HG03280 (cell line): ENCODE measurements around the gene CHTF18.
"Not testable (repeated sequence)": the region's sequence is repeated elsewhere in the genome, so short reads cannot be mapped to it uniquely, and the experiment has no call there.

ENCODE experiments used
- ATAC-seq: cut with Tn5 transposase; IDR thresholded peaks from one replicate; pipeline ENCODE4 v1.9.1; 2021; ENCODE audit warnings: mild to moderate bottlenecking, moderate library complexity; ENCODE audit not compliant: unreplicated experiment

The CHTF18 gene

DNA sequence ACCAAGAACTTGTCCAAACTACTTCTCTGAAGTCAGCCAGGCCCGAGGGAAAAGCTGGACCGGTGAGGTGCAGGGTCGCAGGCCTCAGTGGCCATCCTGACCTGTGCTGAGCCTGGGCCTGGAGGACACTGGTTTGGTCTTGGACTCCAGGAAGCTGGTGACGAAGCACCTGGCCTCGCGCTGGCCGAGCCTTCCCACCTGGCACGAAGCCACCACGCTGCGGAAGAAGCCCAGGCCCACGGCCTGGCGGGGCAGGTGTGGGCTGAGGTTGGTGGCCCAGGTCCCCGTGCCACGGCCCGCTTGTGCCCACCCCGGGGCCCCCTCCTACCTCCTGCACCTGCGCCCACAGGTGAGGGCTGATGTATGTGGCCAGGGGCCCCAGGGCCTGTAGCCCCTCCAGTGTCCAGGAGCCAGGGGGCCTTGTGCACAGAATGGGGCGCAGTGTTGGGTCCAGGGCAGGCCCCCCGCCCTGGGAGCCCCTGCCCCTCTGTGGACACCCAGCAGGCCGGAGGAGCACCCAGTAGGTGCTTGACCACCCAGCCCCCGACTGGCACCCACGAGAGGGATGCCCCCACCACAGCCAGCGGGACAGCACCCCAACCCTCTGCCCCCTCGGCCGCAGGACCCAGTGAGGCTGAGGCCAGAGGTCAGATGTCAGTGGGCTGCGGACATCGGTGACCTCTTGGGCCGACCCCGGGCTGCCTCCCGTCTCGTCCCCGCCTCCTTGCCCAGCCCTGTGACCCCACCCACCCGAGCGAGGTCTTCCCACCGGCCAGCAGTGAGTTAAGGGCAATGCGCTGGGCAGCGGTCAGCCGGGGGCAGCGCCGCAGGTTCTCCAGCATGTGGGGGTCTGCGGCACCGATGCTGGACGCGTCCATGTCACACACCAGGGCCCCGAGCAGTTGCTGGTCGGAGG, 14.1 kb upstream of the CHTF18 start:
- no peak for ATAC-seq

DNA sequence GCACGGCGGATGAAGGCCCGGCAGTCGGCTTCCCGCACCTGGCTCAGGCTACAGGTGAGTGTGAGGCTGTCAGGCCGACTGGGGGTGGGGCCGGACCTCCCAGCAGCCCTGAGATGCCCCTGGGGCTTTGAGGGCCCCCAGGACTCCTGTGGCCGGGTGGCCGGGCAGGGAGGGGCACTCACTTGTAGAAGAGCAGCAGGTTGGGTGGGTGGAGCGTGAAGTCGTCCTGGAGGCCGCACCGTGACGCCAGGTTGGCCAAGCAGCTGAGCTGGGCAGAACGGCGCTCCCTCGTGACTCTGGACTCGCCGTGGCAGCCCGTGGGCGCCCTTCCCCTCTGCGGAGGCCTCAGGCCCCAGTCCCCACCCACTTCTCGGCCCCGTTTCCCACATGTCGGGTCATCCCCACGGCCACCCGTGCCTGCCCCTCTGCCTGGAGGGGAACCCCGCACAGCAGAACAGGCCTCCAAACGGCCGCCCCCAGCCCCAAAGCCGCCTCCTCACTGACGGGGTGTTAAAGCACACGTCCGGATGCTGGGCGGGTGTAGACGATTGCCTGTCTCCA, 13.1 kb upstream of the CHTF18 start:
- no peak for ATAC-seq

DNA sequence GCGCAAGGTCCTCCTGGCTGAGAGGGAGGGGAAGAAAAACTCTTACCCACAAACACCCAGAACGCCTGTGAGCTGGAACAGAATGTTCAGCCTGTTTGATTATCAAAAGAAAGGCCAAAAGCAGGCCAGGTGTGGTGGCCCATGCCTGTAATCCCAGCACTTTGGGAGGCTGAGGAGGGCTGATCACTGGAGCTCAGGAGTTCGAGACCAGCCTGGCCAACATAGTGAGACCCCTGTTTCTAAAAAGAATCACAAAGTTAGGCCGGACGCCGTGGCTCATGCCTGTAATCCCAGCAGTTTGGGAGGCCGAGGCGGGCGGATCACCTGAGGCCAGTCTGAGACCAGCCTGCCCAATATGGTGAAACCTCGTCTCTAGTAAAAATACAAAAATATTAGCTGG, 12.1 kb upstream of the CHTF18 start:
- not testable (repeated sequence) for ATAC-seq

DNA sequence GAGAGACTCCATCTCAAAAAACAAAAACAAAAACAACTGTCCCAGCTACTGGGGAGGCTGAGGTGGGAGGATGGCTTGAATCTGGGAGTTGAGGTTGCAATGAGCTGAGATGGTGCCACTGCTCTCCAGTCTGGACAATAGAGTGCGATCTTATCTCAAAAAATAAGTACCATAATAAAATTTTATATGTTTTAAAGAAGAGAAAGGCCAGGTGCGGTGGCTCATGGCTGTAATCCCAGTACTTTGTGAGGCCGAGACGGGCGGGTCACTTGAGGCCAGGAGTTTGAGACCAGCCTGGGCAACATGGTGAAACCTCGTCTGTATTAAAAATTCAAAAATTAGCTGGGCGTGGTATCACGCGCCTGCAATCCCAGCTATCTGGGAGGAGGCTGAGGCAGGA, 11.6 kb upstream of the CHTF18 start:
- no peak for ATAC-seq

DNA sequence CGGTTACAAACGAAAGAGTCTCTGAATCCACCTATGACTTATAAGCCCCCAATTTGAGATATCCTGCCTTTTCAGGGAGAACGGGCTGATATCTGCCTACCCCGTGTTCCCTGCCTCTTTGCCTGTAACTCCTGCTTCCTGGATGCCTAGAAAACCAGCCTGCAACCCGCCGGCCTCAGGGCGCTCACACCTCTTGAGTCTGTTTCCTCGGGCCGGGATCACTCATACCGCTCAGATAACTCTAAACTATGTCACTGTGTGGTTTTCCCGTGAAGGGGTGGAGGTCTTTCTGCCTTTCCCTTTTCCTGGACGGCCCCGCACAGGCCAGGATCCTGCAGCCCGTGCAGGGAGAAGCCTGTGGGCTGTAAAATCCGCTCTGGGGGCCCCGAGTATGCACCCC, 10.6 kb upstream of the CHTF18 start:
- ATAC-seq, result no peak

DNA sequence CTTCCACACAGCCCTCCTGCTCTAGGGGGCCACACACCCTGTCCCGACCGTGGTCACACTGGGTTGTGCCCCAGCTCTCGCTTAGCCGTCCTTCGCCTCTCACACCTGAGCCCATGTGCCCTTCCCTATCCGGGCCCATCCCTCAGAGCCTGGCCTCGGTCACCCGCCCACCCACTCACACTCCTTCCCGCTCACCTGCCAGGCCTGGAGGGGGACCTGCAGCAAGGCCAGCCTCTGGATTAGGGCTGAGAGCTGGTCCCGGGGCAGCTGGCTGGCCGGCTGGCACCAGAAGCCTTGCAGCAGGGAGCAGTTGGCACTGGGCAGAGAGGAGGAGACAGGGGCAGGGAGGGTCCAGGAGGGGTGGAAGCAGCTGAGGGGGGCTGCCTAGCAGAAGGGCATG, 10.0 kb upstream of the CHTF18 start:
- no peak for ATAC-seq

DNA sequence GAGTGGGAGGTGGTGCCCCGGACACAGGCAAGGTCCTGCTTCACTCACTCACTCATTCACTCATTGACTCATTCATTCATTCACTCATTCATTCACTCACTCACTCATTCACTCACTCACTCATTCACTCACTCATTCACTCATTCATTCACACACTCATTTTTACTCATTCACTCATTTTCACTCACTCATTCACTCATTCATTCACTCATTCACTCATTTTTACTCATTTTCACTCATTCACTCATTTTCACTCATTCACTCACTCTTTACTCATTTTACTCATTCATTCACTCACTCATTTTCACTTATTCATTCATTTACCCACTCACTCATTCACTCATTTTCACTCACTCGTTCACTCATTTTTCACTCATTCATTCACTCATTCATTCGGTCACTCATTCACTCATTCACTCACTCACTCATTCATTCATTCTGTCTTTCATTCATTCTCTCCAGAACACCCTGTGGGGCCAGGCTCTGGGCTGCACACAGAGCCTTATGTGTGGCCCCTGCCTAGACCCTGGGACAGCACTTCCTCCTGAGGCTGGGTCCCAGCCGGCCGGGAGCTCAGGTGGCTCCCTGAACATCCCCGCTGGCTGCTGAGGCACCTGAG, 9.4 kb upstream of the CHTF18 start:
- ATAC-seq, result no peak

DNA sequence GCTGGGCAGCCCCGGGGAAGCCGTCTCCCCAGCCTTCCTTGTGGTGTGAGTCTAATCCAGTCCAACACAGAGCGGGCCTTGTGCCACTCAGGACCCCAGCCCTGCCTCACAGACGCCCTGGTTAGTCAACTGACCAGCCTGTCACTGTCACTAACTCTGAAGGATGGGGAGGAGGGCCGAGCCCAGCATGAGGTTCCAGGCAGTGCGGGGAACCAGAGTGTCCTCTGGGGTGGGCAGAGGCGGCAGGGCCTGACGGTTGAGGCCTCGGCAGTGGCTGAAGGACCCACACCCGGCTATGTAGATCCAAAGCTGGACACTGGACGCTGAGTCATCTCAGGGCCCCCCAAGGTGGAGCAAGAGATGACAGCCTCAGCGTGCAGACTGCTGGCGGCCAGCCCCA, 8.9 kb upstream of the CHTF18 start:
- no peak for ATAC-seq

DNA sequence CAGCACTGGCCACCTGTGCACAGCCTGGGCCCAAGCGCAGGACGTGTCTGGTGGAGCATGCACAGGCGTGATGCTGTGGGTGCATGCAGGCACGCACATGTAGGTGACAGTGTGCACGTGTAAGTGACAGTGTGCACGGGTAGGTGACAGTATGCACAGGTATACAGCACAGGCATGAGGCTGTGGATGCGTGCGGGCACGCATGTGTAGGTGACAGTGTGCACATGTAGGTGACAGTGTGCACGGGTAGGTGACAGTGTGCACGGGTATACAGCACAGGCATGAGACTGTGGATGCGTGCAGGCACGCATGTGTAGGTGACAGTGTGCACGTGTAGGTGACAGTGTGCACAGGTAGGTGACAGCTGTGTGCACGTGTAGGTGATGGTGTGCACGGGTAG, 8.1 kb upstream of the CHTF18 start:
- no peak for ATAC-seq

DNA sequence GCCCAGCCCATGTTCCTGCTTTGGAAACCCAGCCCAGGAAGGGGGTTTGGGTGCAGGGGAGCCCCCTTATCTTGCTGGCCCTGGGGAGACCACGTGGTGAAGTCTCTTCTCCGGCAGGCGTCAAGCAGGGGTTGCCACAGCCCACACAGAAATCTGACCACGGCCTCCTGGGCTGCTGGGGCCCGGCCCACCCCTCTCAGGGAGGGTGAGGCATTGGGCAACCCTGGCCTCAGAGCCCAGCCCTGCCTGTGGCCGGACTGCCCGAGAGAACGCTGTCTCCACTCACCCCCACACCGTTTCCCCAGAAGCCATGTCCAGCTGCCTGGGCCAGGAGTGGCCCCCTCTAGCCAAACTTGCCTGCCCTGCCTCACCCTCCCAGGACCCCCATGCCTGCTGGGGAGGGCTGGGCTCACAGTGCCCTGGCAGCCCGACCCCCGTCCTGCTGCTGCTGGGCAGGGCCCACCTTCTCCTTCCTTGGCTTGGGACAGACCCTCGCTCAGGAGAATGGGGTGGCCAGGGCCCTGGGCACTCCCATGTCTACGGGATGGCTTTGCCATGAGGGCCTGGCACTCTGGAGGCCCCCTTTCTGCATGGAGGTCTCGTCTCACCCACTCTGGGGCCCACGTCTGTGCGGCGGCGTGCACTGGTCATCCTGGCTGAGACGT, 6.9 kb upstream of the CHTF18 start:
- ATAC-seq, result no peak

DNA sequence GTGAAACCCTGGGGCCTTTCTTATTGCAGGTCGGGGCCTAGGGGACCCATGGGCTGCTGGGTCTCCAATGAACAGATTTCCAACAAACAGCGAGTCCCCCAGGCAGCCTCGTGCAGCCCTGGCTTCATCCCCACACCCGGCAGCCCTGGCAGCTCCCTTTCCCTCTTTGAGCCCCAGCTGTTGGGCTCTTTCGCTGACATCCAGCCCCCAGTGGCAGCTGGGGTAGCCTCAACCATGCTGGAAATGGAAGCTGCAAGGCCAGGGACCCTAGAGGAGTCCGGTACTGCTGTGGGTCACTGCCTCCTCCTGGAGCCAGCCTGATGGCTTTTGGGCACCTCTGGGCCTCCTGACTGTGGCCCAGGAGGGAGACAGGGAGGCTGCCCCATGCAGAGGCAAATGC, 6.2 kb upstream of the CHTF18 start:
- no peak for ATAC-seq

DNA sequence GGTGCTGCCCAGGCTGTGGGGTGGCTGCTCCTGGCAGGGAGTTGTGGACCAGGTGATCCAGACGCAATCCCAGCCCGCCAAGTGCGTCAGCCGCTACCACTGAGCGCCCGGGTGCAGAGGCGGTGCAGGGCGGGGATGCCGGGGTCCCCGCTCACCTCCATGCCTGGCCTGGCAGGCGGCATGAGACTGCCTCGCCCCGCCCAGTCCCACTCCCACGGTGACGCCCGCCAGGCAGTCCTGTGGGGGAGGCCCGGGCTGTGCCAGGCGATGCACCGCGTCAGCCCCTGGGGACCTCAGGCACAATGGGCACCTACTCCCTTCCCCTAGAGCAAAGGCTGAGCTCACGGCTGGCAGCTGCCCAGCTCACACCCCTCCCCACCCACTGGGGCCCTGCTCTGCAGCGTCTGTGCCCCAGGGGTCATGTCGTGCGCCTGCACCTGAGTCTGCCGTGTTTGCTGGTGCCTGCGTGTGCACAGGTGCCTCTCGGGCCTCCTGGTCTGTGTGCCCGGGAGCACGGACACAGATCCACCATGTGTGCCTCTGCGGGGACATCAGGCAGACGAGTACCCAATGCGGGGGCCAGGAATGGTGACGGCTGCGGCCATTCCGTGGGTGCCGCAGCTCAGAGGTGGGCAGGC, 5.5 kb upstream of the CHTF18 start:
- ATAC-seq, result no peak

DNA sequence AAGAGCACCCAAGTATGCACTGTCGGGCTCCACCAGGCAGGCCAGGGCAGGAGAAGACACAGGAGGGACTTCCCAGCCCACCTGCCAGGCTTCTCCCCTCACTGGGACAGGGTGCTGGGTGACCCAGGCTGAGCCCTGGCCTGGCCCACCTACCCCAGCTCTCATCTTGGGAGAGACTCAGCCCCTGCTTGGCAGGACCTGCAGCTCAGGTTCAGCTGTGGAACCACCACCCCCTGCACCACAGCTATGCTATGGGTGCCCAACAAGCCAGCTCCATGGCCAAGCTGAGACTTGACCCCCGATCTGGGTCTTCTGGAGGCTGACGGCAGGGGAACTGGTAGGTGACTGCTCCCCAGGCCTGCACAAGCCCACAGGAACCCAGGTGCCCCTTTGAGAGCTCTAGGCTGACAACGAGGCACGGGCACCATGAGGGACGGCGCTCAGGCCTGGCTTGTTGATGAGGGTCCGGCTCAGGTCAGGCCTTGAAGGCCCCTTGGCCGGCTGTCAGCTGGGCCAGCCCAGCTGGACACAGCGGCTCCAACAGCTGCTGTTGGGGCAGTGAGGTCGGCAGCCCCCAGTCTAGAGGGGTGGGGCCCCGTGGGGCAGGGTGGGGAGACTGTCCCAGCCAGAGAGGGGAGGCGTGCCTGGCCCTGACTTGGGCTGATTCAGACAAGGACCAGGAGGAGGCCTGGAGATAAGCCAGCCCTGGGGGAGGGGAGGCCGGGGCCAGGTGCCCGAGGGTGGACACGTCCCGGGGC, 4.8 kb upstream of the CHTF18 start:
- ATAC-seq, result no peak

DNA sequence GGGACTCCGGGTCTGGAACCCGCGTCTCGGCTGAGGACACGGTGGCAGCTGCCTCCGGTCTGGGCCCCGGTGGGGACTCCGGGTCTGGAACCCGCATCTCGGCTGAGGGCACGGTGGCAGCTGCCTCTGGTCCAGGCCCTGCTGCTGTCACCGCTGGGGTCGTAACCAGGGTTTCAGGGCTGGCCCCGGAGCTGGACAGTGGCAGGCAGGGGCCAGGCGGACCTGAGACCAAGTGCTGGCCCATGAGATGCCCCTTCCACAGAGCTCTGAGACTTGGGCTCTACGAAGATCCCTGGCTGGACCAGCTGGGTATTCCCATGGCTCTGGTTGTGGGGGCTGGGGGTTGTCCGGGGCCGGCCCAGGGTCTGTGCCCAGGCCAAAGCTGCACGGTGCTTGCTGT, 4.0 kb upstream of the CHTF18 start:
- ATAC-seq, result no peak

DNA sequence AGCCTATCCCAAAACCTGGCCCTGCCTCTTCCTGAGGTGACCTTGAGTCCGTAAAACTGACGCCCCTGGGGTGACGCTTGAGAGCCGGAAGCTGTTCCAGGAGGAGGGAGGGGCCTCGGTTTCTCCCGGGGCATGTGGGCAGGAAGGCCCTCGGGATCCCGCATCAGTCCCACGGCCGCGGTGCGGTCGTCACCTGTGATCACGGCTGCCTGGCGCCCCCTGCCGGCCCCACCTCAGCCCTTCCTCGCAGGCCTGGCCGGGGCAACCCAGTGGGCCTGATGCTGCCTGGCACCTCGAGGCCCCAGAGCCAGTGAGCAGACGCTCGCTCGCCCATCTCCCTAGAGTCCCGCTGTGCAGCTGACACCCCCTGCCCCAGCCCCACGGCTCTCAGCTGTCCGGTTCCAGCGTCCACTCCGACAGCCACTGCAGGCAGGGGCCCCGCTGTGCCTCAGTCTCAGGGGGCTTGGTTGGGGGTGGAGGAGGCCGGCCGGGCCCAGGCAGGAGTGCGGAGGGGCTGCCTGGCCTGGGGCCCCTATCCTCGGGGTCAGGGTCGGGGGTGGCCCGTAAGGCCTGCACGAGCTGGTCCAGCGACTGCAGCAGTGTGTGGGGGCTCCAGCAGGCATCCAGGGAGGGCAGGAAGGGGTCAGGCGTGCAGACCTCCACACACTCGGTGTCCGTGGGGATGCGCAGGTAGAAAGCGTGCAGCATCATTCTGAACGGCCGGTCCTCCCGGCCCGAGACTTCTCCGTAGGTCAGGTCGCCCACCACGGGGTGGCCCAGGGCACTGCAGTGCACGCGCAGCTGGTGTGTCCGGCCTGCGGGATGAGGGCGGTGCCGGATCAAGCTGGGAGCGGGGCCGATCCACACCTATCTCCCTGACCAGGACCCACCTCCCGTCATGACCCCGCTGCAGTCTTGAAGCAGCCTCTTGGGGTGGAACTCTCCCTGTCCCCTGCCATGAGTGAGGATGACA, 2.6 kb upstream of the CHTF18 start:
- ATAC-seq, result no peak

DNA sequence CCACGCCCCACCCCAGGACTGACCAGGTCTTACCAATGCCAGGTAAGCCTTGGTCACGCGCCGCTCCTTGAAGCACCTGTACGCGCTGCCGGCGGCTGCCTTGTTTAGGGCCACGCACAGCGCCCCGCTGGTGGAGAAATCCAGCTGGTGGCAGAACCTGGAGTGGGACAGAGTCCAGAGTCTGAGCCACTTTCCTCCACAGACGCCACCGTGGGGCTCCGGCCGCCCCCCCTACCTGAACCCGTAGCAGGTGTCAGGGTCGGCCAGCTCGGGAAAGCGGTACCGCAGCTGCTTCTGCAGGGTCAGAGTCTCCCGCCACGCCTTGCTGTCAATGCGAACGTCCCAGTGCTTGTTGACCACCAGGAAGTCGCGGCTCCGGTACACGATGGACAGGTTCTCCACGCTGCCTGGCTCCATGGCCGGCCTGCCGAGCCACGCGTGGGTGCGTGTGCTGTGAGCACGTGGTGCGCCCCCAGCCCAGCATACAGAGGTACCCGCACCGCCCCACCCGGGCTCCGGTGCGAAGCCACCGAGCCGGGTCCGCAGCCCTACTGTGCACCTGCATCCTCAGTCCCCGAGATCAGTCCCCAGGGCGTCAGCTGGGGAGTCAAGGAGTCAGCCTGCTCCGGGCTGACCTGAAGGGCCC, 976 bp upstream of the CHTF18 start:
- no peak for ATAC-seq

DNA sequence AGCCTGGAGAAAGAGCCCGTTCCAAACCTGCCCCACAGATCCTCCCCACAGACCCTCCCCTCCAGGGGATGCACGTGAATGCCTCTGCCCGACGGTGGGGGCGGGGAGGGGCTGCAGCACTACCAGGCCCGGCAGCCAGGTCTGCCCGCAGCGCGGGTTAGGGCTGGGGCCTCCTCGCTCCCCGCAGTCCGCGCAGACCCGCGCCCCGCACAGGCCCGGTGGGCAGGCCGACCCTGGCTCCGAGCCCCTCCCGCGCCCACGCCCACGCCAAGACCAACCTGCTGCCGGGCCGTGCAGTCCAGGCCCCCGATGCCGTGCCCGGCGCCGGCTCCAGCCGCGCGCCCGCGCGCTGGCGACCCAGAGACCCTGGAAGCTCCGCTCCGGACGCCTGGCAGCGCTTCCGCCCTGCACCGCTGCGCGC, 432 bp upstream of the CHTF18 start, which contains the start of gene RPUSD1:
Gene RPUSD1 (minus strand): TSS at position 404 of the 421 bp plus-strand sequence. CDS start 644 bp downstream, outside the sequence.
- ATAC-seq, result peak; percentile 21

DNA sequence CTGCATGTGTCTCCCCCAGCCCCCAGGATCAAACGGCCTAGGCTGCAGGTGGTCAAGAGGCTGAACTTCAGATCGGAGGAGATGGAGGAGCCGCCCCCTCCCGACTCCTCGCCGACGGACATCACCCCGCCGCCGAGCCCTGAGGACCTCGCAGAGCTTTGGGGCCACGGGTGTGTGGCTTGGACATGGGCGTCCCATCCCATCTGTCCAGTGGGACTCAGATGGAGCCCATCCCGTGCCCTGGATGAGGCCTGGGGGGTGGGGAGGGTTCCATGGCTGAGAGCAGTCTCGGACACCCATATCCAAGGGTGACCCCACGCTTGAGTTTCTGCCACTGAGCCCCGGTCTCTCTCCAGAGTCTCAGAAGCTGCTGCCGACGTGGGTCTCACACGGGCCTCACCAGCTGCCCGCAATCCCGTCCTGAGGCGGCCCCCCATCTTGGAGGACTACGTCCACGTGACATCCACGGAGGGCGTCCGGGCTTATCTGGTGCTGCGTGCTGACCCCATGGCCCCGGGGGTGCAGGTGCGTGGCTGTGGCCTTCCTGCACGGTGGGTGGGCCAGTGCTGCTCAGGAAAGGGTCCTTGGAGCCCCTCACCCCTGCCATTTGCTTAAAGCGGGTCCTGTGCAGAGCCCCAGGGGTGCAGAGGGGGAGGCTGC, 901 bp downstream of the CHTF18 start:
- no peak for ATAC-seq
